DMS153 (cell line): ENCODE data around the gene PTPRR.
"Not testable (repeated sequence)": the region's sequence is repeated elsewhere in the genome, so short reads cannot be mapped to it uniquely, and the experiment has no call there.

ENCODE experiments used
- DNase-seq: peaks from one replicate; lab custom pipeline; 2025; lab: John Stamatoyannopoulos, UW

PTPRR gene

GRCh38 chr12:70838127-70838526 lies 82.4 kb downstream of the PTPRR start:
- no peak for DNase-seq

GRCh38 chr12:70837026-70837425 lies 83.5 kb downstream of the PTPRR start:
- DNase-seq, result no peak

GRCh38 chr12:70835948-70836347 lies 84.6 kb downstream of the PTPRR start:
- DNase-seq, result no peak

GRCh38 chr12:70831543-70831942 lies 89.0 kb downstream of the PTPRR start:
- no peak for DNase-seq

GRCh38 chr12:70830221-70831061 lies 90.1 kb downstream of the PTPRR start:
- no peak for DNase-seq

- DNase-seq, result no peak
Measured at GRCh38 chr12:70829070-70829469, 91.5 kb downstream of the PTPRR start.

GRCh38 chr12:70828351-70828750 lies 92.2 kb downstream of the PTPRR start:
- no peak for DNase-seq

GRCh38 chr12:70826156-70826555 lies 94.4 kb downstream of the PTPRR start:
- no peak for DNase-seq

GRCh38 chr12:70824511-70824910 lies 96.0 kb downstream of the PTPRR start:
- DNase-seq, result no peak

- no peak for DNase-seq
Measured at GRCh38 chr12:70823182-70823976, 97.2 kb downstream of the PTPRR start.

- DNase-seq, result no peak
Measured at GRCh38 chr12:70822412-70822811, 98.1 kb downstream of the PTPRR start.

- no peak for DNase-seq
Measured at GRCh38 chr12:70815971-70816391, 104.6 kb downstream of the PTPRR start.

- DNase-seq, result no peak
Measured at GRCh38 chr12:70815056-70815455, 105.5 kb downstream of the PTPRR start.

- no peak for DNase-seq
Measured at GRCh38 chr12:70813559-70813958, 107.0 kb downstream of the PTPRR start.

GRCh38 chr12:70812136-70812535 lies 108.4 kb downstream of the PTPRR start:
- no peak for DNase-seq

- DNase-seq, result no peak
Measured at GRCh38 chr12:70809887-70810286, 110.7 kb downstream of the PTPRR start.

GRCh38 chr12:70807993-70808392 lies 112.5 kb downstream of the PTPRR start:
- DNase-seq, result not testable (repeated sequence)

- no peak for DNase-seq
Measured at GRCh38 chr12:70806827-70807226, 113.7 kb downstream of the PTPRR start.

GRCh38 chr12:70806043-70806442 lies 114.5 kb downstream of the PTPRR start:
- no peak for DNase-seq

GRCh38 chr12:70798016-70798783 lies 122.3 kb downstream of the PTPRR start:
- DNase-seq, result no peak

GRCh38 chr12:70796989-70797388 lies 123.5 kb downstream of the PTPRR start:
- no peak for DNase-seq

- no peak for DNase-seq
Measured at GRCh38 chr12:70795608-70796007, 124.9 kb downstream of the PTPRR start.
